GM12891 (cell line): Measurements from ENCODE around the gene MSLN.

ENCODE experiments used
- DNase-seq: peaks from one replicate; pipeline ENCODE4 v3.0.0; 2011; ENCODE audit warnings: low spot score; ENCODE audit not compliant: insufficient read length
- FAIRE-seq: peaks from 2 replicates; lab custom pipeline; 2011; peaks lifted over from hg19 to GRCh38; lab: Jason Lieb, UNC
- PAX5 ChIP-seq: IDR thresholded peaks from 2 replicates; pipeline ENCODE4 v1.6.1; 2011; ENCODE audit warnings: low read length, moderate library complexity, mild to moderate bottlenecking; ENCODE audit not compliant: insufficient read depth, severe bottlenecking
- POLR2A ChIP-seq: IDR thresholded peaks from 2 replicates; pipeline ENCODE4 v1.6.1; 2011; ENCODE audit warnings: low read depth, low read length, control low read depth
- POLR2AphosphoS5 ChIP-seq: IDR thresholded peaks from 2 replicates; pipeline ENCODE4 v1.6.1; 2011; ENCODE audit warnings: low read depth, low read length, control low read depth
- POU2F2 ChIP-seq: IDR thresholded peaks from 2 replicates; pipeline ENCODE4 v1.6.1; 2011; ENCODE audit warnings: low read depth, mild to moderate bottlenecking, control low read depth, low read length, moderate library complexity
- SPI1 ChIP-seq: IDR thresholded peaks from 2 replicates; pipeline ENCODE4 v1.6.1; 2011; ENCODE audit warnings: low read depth, low read length, control low read depth
- TAF1 ChIP-seq: IDR thresholded peaks from 2 replicates; pipeline ENCODE4 v1.6.1; 2011; ENCODE audit warnings: low read depth, low read length, control low read depth

Gene MSLN

DNA sequence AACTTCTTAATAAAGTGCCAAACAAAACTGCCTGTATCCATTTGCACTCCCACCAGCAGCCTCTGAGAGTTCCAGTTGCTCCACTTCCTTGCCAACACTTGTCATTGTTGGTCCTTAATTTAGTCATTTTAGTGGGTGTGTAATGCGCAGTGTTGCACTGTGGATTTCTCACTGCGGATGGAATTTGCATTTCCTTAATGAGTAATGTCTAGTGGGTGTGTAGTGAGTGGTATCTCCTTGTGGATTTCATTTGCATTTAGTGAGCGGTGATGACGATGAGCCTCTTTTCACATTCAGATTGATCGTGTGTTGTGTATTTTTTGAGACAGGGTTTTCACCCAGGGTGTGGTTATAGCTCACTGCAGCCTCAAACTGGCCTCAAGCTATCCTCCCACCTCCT, 4.1 kb upstream of the MSLN start:
- TF ChIP-seq TAF1 (no peak), POLR2A (no peak), PAX5 (no peak), SPI1 (no peak), POU2F2 (no peak)
- DNase-seq (no peak), FAIRE-seq (no peak)

- no peak for TF ChIP-seq SPI1
- TF ChIP-seq TAF1 = no peak
- no peak for TF ChIP-seq POLR2A
- TF ChIP-seq POLR2AphosphoS5 = no peak
- no peak for TF ChIP-seq PAX5
- no peak for TF ChIP-seq POU2F2
- DNase-seq (no peak), FAIRE-seq (no peak)
These were observed 1.2 kb upstream of the MSLN start for GRCh38 chr16:759110-759910.

GRCh38 chr16:760065-760464, 469 bp upstream of the MSLN start:
- no peak for TF ChIP-seq POLR2A
- TF ChIP-seq SPI1 = no peak
- no peak for TF ChIP-seq TAF1
- no peak for TF ChIP-seq POLR2AphosphoS5
- no peak for TF ChIP-seq POU2F2
- TF ChIP-seq PAX5 = no peak
- FAIRE-seq = no peak
- no peak for DNase-seq

DNA sequence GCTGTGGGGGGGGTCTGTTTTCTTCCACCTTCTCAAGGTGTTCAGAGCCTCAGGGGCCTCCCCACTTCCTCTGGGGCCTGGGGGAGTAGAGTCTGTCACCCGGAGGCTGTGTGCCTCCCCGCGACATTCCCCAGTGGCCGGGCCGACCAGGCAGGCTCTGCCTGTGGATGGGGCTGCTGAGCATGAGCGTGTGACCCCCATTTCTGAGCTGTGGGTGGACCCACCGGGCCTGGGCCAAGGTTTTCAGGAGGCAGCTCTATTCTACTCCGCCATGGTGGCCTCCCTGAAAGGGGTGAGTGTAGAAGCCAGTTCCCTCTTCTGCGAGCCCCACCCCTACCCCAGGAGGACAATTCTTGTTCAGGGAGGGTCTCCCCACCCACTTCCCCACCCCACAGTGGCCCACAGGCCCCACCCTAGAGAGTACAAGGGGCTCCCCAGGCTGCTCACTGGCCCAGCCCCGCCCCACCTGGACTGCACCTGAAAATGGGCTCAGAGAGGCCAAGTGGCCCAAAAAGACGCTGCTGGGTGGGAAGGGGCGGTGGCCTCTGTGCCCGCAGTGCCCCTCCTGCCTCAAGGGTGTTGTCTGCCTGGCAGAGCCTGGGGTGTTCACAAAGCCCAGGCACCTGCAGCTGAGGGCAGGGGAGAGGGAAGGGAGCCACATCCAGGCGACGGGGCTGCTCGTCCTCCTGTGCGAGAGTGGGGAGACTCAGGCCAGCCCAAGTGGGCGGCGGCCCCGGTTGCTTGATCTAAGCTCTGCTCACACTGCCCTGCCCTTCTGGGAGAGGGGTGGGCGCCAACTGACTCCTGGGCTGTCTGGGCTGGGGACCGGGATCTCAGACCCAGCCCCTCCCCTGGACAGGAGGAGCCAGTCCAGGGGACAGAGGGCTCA, 1.3 kb downstream of the MSLN start:
- DNase-seq (no peak), FAIRE-seq (no peak)
- TF ChIP-seq SPI1 (no peak), POU2F2 (no peak), PAX5 (no peak), POLR2A (no peak), TAF1 (no peak), POLR2AphosphoS5 (no peak)

DNA sequence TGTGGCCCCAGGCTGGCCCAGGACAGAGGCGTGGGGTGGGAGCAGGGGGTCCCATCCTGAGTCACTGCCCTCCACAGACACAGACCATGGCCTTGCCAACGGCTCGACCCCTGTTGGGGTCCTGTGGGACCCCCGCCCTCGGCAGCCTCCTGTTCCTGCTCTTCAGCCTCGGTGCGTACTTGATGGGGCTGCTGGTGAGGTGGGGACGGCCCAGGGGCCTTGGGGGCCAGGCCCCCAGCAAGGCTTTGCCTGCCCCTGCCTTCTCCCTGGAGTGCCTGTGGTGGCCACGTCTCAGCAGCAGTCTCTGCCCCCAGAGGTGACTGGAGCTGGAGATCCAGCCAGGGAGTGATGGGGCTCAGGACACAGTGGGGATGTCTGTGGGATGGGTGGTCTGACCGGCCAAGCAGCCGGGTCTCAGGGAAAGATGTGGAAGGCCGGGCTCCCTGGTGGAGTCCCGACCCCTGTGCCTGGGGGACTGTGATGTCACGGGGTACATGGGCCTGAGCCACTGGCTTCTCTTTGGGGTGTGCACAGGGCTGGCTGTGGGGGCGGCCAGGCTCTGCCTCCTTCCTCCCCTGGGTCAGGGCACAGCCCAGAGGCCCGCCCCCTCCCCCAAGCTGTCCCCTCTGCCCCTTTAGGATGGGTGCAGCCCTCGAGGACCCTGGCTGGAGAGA, 2.2 kb downstream of the MSLN start:
- no peak for FAIRE-seq
- DNase-seq = no peak
- TF ChIP-seq POLR2A (no peak), PAX5 (no peak), POLR2AphosphoS5 (no peak), SPI1 (no peak), TAF1 (no peak), POU2F2 (no peak)

DNA sequence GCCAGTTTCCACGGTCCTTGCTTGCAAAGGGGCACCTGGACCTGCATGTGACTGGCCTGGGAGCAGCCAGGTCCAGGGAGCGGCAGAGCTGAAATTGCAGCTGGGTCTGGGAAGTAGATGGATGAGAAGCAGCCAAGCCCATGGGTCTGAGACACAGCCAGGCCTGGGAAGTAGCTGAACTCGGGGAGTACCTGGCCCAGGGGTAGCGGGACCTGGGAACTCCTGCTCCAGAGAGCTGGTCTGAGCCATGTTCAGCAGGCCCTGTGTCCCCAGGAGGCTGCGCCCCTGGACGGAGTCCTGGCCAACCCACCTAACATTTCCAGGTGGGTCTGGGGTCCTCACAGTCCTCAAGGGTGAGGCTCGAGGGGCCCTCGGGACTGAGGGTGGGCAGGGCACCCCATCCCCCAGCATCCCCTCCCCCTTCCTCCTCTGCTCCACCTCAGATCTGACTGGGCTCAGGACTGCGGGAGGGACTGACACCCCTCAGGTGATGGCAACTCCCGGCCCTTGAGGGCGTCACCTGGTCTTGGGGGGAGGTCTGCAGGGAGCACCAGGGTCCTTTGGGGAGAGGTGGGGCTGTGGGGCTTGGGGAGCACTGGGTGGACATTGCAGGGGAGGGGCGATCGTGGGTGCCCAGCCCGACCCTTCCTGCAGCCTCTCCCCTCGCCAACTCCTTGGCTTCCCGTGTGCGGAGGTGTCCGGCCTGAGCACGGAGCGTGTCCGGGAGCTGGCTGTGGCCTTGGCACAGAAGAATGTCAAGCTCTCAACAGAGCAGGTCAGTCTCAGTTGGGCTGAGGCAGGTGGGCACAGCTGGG, 3.0 kb downstream of the MSLN start:
- FAIRE-seq (no peak), DNase-seq (no peak)
- TF ChIP-seq POLR2AphosphoS5 (no peak), TAF1 (no peak), POU2F2 (no peak), PAX5 (no peak), SPI1 (no peak), POLR2A (no peak)

DNA sequence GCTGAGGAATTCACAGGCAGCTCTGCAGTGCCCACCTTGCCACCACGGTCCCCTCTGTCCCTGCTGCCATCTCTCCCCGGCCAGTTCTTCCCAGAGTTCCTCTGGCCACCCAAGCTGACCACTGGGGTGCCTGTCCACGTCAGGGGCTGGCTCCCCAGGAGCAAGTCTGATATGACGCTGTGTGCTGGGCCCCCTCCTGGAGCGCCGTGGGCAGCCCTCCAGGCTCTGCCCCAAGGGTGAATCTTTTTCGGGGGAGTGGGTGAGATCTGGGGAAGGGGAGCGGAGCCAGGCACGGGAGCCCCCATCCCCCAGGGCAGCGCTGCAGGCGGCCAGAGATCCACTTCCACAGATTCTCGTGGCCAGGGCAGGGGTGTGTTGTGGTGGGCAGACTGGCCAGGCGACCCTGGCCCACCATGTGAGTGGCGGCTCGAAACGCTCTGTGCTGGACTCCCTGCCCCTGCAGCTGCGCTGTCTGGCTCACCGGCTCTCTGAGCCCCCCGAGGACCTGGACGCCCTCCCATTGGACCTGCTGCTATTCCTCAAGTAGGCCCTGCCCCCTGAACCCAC, 3.7 kb downstream of the MSLN start:
- no peak for DNase-seq
- TF ChIP-seq POLR2A (no peak), SPI1 (no peak)
- FAIRE-seq = no peak

DNA sequence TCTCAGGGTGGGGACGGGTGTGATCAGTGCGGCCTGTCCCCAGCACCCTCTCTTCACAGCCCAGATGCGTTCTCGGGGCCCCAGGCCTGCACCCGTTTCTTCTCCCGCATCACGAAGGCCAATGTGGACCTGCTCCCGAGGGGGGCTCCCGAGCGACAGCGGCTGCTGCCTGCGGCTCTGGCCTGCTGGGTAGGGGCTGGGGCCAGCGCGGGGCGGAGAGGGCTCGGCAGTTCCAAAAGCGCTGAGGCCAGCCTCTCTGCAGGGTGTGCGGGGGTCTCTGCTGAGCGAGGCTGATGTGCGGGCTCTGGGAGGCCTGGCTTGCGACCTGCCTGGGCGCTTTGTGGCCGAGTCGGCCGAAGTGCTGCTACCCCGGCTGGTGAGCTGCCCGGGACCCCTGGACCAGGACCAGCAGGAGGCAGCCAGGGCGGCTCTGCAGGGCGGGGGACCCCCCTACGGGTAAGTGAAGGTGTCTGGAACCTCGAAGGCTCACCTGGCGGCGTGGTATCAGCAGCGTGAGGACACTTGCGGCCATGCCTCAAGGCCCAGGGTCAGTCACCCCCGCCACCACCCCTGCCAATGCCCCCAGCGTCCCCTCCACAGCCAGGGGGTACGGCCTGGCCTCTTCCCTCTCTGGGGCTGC, 4.4 kb downstream of the MSLN start:
- FAIRE-seq = no peak
- TF ChIP-seq POU2F2 (no peak), SPI1 (no peak), POLR2AphosphoS5 (no peak), POLR2A (no peak), PAX5 (no peak), TAF1 (no peak)
- DNase-seq = no peak
